Measurements from ENCODE around the gene CR1L.

- TF ChIP-seq CTCF (conservative IDR thresholded peaks at IDR 0.05; ENCODE audit: low read length) (no peak), EZH2phosphoT487 (IDR thresholded peaks at IDR 0.05; ENCODE audit: borderline replicate concordance) (no peak)
Observed at GRCh38 chr1:207745285-207745684, 100.4 kb downstream of the CR1L start.

Data from Loucy (cell line).